ENCODE measurements around the gene TMEM140.

GRCh38 chr7:135197343-135197742 is 49.5 kb downstream of the TMEM140 start:
- TF ChIP-seq CTCF (IDR thresholded peaks at IDR 0.05) (no peak), POLR2A (IDR thresholded peaks at IDR 0.05) (no peak)
